HG03575 (cell line): ENCODE measurements around the gene ERVFRD-1.

Source experiments
- ATAC-seq: cut with Tn5 transposase; IDR thresholded peaks from one replicate; pipeline ENCODE4 v1.9.1; 2021; ENCODE audit not compliant: unreplicated experiment, insufficient number of reproducible peaks, low FRiP score; ENCODE audit errors: extremely low read depth

Gene ERVFRD-1

GRCh38 chr6:11062715-11063114, 48.8 kb downstream of the ERVFRD-1 start:
- ATAC-seq: no peak

GRCh38 chr6:11062083-11062482, 49.4 kb downstream of the ERVFRD-1 start:
- no peak for ATAC-seq

DNA sequence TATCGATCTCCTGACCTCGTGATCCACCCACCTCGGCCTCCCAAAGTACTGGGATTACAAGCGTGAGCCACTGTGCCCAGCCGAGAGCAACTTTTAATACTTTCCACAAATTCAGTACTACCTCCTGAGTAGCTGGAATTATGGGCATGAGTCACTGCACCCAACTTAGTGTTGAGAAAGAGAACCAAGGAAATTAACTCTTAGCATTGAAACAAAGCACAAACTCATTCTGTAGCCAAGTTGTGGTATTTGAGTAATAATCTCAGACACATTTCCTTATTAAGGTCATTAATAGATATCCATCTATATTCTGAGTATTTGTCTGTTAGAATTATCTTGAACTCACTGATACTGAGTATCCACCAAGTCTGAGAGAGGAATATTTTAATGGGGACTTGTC, 53.1 kb downstream of the ERVFRD-1 start:
- no peak for ATAC-seq

DNA sequence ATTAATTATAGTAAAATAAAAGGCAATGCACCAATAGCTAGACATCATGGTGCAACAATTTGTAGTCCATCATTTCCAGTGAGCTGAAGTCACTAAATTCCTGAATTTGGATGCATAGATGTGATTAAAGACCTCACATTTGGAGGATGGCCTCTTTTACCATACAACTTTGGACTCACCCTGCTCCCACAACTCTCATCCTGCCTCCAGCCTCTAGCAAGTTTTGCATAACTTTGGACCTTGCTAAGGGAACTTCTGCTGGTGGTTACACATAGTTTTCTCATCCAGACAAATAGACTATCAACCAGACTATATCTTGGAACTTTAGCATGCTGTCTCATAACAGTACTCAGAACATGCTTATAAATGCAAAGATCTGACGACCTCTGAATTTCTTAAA, 54.7 kb downstream of the ERVFRD-1 start:
- no peak for ATAC-seq

GRCh38 chr6:11055127-11055627, 56.3 kb downstream of the ERVFRD-1 start:
- ATAC-seq: no peak

- ATAC-seq: no peak
These were observed 56.8 kb downstream of the ERVFRD-1 start for GRCh38 chr6:11054722-11055121.

- ATAC-seq: no peak
These were observed 58.2 kb downstream of the ERVFRD-1 start for GRCh38 chr6:11053307-11053706.
